Peyer's patch (tissue), 4 donors: ENCODE results near the gene TAF5L. TPM values are rescaled to one million over a fixed set of nuclear protein-coding genes. Genes with fewer than 3 reads are reported as not detected.

Experiments used
- DNase-seq, 3 donors: peaks; one replicate each; pipeline ENCODE4 v3.0.0-alpha.2; 2017 to 2019
- H3K27ac ChIP-seq, 4 donors: fragments of 200-600 bp; sonication (generic); one replicate each; pipeline ENCODE4 v1.5.1; 2016 to 2019
- H3K27me3 ChIP-seq, 2 donors: fragments of 200-600 bp; sonication (generic); one replicate each; pipeline ENCODE4 v1.5.1; 2019
- H3K36me3 ChIP-seq, 3 donors: fragments of 200-600 bp; sonication (generic); one replicate each; pipeline ENCODE4 v1.5.1; 2016 to 2019
- H3K4me1 ChIP-seq, 4 donors: fragments of 200-600 bp; sonication (generic); one replicate each; pipeline ENCODE4 v1.5.1; 2016 to 2019
- H3K4me3 ChIP-seq, 4 donors: fragments of 200-600 bp; sonication (generic); 1 replicate in 3 of 4; 2 replicates in 1 of 4; pipeline ENCODE4 v1.5.1; 2016 to 2019; ENCODE audit warnings: mild to moderate bottlenecking in 1 of 4
- H3K9me3 ChIP-seq, 4 donors: fragments of 200-600 bp; sonication (generic); one replicate each; pipeline ENCODE4 v1.5.1; 2016 to 2019; ENCODE audit warnings: mild to moderate bottlenecking in 1 of 4
- CTCF ChIP-seq, 6 experiments: fragments of 450-650 bp in 4 of 6; fragments of 200-600 bp in 2 of 6; sonication (generic) in 1 of 6; IDR thresholded peaks; one replicate each; pipeline ENCODE4 v1.5.1; 2017 to 2019; ENCODE audit warnings: antibody characterized with exemption in 6 of 6, mild to moderate bottlenecking in 3 of 6, moderate library complexity in 1 of 6
- POLR2A ChIP-seq, 2 donors: fragments of 450-650 bp; IDR thresholded peaks; one replicate each; pipeline ENCODE4 v1.5.1; 2017; ENCODE audit warnings: antibody characterized with exemption in 2 of 2, mild to moderate bottlenecking in 2 of 2, moderate library complexity in 2 of 2
- total RNA-seq, 4 donors: library from RNA; depleted of rRNA; stranded (reverse); fragments of >200 nt; gene quantifications; one replicate each; pipeline ENCODE4 v1.1.0, GENCODE V29; 2016

Gene TAF5L
- total RNA-seq, 4 donors from 2014 or later: 10.5 to 33.0 (median 24.3) TPM

- Histone ChIP-seq H3K36me3 (no peaks in the 10 kb centered on the region), H3K27me3 (no peaks in the 10 kb centered on the region), H3K9me3 (no peaks in the 10 kb centered on the region), H3K4me1 (peaks cover 0 to 39% (median 3%) of the 10 kb centered on the region in 4 donors), H3K4me3 (peak overlapping the region; percentile 78 to 97 (median 90)), H3K27ac (peak overlapping the region; percentile 77 to 98 (median 96))
- DNase-seq: peak; percentile 27 to 72 (median 68)
- TF ChIP-seq CTCF (IDR thresholded peaks at IDR 0.05) (no peak), POLR2A (IDR thresholded peaks at IDR 0.05) (no peak)
Observed at GRCh38 chr1:229557913-229558414, 68.0 kb downstream of the TAF5L start.

GRCh38 chr1:229557200-229557850 is 68.6 kb downstream of the TAF5L start:
- H3K36me3 ChIP-seq: no peaks in the 10 kb centered on the region
- peaks cover 0 to 46% (median 3%) of the 10 kb centered on the region in 4 donors for H3K4me1 ChIP-seq
- TF ChIP-seq CTCF (IDR thresholded peaks at IDR 0.05) (no peak), POLR2A (IDR thresholded peaks at IDR 0.05) (no peak)
- peak overlapping the region; percentile 78 to 97 (median 90) for H3K4me3 ChIP-seq
- DNase-seq: no peak
- H3K27ac ChIP-seq: peak overlapping the region; percentile 77 to 98 (median 96)
- no peaks in the 10 kb centered on the region for H3K27me3 ChIP-seq
- H3K9me3 ChIP-seq: no peaks in the 10 kb centered on the region

GRCh38 chr1:229554886-229555621 is 70.9 kb downstream of the TAF5L start:
- Histone ChIP-seq H3K36me3 (no peaks in the 10 kb centered on the region), H3K4me3 (no peak overlapping the region), H3K4me1 (peaks cover 0 to 48% (median 3%) of the 10 kb centered on the region in 4 donors), H3K27me3 (no peaks in the 10 kb centered on the region), H3K9me3 (no peaks in the 10 kb centered on the region), H3K27ac (no peak overlapping the region)
- TF ChIP-seq POLR2A (IDR thresholded peaks at IDR 0.05) (no peak), CTCF (IDR thresholded peaks at IDR 0.05) (no peak)
- no peak for DNase-seq

- no peak for TF ChIP-seq POLR2A (IDR thresholded peaks at IDR 0.05)
- TF ChIP-seq CTCF (IDR thresholded peaks at IDR 0.05): no peak
- Histone ChIP-seq H3K4me3 (no peak overlapping the region), H3K9me3 (no peaks in the 10 kb centered on the region), H3K27me3 (no peaks in the 10 kb centered on the region), H3K27ac (no peak overlapping the region), H3K4me1 (peaks cover 0 to 48% (median 0%) of the 10 kb centered on the region in 4 donors), H3K36me3 (peaks cover 0 to 2% (median 0%) of the 10 kb centered on the region in 3 donors)
- no peak for DNase-seq
Observed at GRCh38 chr1:229553621-229554130, 72.2 kb downstream of the TAF5L start.

GRCh38 chr1:229552732-229553131 is 73.2 kb downstream of the TAF5L start:
- H3K4me1 ChIP-seq: peaks cover 0 to 47% (median 0%) of the 10 kb centered on the region in 4 donors

More at GRCh38 chr1:229552732-229553131, 73.2 kb downstream of the TAF5L start:
- H3K27ac ChIP-seq: no peak overlapping the region
- no peak for DNase-seq
- H3K4me3 ChIP-seq: no peak overlapping the region
- H3K9me3 ChIP-seq: no peaks in the 10 kb centered on the region
- peaks cover 0 to 3% (median 0%) of the 10 kb centered on the region in 3 donors for H3K36me3 ChIP-seq
- TF ChIP-seq CTCF (IDR thresholded peaks at IDR 0.05) (no peak), POLR2A (IDR thresholded peaks at IDR 0.05) (no peak)
- no peaks in the 10 kb centered on the region for H3K27me3 ChIP-seq
